GM18870 (cell line): Measurements from ENCODE around the gene ZNF212.

ENCODE experiments used
- ATAC-seq: cut with Tn5 transposase; IDR thresholded peaks from one replicate; pipeline ENCODE4 v1.9.1; 2021; ENCODE audit warnings: moderate library complexity; ENCODE audit not compliant: unreplicated experiment

ZNF212 gene

DNA sequence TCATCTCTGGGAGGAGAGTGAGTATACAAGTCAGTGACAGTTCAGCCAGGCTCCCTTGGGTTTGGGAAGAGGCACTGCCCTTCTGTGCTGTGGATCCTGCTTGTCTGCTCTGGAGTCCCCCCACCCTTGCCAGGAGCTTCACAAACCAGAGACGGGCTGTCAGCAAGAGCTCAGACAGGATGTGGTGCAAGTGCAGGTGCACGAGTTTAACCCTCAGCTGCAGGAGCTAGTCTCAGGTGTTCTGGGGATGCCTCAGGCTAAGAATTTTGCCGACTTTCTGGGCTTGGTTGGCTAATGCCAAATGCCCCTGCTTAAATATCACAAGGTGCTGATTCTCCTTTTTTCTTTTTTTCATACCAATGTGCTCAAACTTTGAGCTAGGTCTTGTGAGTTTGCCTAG lies 44.9 kb downstream of the ZNF212 start:
- no peak for ATAC-seq

DNA sequence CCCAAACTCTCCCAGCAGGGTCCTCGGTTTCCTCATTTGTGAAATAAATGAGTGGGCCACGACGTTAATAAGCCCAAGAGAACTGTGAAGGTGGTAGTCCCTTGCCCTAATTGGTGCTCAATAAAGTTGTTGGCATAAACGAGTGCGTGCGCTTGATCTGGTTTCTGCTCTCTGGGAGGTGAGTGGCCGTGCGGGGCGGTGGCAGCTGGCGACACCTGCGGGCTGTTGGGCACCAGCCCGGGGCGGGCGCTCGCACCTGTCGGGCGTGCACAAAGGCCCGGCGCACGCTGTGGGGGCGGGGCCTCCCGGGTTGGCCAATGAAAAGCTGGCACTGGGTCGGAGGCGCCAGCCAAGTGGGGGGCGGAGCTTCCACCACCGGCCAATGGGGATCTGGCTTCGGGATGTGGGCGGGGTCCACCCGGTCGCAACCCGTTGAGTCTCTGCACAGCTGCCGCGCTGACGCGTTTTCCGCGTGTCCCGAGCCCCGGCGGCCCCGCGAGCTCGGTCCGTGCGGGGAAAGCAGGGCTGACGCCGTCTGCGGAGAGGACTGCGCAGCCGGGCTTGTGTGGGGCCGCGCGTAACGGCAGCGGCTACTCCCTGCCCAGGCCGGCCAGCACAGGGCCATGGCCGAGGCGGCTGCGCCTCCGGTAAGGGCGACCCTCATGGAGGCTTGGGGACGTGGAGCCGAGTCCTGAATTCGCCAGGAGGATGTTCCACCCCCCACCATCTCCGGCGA lies 45.6 kb downstream of the ZNF212 start:
- peak; percentile 95 for ATAC-seq

DNA sequence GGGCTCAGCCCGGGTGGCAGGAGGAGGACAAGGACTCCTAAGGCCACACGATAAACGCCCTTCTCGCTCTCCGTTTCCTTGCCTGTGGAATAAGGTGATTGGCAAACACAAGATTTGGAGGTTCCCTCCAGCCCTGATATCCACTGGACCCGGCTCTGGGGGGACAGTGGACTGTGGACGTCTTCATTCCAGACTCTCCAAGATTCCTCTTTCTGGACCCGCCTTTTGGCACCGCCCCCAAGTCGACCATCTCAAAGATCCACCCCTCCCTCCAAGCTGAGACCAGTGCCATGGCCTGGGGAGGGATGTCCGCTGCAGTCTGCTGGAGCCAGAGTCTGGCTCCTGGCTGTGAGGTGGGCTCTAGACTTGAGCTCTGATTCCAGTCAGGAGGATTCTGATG lies 46.2 kb downstream of the ZNF212 start:
- ATAC-seq: no peak

DNA sequence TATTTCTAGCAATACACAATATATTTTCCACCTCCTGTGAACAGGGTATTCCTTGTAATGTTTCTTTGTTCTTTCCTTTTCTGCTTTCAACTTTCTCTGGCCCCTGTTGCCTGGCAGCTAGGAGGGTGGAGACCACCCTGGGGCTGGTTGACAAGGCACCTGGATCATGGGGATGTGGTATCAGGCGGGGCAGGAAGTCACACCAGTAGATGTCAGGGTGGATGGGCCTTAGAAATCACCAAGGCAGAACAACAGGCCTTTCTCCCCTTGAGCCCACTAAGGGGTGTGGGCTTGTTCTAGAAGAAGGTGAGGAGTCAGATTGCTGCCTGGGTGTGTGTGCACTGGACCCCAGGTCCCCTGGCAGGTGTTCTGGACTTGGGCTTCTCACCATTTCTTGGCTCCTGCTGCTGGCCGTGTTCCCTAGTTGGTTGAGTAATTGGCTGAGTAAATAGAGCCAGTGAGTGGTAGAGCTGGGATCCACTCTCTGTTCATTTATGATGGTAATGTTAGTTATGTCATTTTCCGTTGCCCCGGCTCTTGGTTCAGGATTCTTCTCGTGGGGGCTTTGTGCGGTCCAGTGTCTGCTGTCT lies 47.5 kb downstream of the ZNF212 start:
- no peak for ATAC-seq

DNA sequence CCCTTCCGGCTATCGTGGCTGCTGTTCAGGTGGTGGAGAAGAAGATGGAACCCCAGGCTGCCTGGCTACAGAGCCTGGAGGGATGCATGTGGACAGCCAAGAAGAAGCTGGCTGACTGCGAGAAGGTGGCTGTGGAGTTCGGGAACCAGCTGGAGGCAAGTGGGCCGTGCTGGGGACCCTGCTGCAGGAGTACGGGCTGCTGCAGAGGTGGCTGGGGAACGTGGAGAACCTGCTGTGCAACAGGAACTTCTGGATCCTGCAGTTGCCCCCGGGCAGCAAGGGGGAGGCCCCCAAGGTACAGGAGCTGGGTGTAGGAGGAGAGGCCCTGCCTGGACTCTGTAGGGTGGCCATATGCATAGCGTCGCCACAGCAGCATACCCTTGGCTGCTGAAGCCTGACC lies 48.2 kb downstream of the ZNF212 start:
- ATAC-seq: no peak

DNA sequence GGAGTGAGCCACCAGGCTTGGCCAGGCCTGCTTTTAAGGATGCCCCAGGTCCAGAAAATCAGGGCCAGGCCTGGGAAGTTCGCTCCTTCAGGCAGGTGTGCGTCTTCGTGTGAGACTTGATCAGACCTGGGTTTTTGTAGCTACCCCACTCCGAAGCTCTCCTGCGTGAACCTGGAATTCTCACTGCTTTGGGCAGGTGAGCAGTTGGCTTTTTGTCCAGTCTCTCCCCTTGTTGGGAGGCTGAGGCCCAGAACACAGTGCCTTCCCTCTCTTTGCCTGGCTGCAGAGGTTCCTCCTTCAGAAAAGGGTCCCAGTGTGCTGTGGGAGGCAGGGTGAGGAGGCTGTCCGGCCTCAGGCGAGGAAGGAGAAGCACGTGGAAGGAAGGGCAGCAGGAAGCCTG lies 49.8 kb downstream of the ZNF212 start:
- no peak for ATAC-seq

DNA sequence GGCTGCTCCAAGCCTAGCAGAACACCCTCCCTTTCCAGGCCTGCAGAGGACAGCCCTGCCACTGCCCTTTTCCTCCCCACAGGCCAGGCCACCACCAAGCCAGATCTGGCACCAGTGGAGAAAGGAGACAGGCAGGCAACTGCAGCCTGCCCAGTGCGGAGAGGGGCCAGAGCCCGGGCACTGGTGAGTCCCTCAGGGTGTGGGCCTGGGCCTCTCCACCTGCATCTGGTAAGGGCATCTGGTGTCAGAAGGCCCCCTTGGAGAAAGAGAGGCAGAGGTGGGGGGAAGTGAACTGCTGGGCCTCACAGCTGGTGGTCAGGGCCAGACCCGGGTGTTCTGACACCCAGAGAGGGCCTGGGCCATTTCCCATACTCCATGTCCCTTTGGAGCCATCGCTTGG lies 50.4 kb downstream of the ZNF212 start:
- no peak for ATAC-seq

DNA sequence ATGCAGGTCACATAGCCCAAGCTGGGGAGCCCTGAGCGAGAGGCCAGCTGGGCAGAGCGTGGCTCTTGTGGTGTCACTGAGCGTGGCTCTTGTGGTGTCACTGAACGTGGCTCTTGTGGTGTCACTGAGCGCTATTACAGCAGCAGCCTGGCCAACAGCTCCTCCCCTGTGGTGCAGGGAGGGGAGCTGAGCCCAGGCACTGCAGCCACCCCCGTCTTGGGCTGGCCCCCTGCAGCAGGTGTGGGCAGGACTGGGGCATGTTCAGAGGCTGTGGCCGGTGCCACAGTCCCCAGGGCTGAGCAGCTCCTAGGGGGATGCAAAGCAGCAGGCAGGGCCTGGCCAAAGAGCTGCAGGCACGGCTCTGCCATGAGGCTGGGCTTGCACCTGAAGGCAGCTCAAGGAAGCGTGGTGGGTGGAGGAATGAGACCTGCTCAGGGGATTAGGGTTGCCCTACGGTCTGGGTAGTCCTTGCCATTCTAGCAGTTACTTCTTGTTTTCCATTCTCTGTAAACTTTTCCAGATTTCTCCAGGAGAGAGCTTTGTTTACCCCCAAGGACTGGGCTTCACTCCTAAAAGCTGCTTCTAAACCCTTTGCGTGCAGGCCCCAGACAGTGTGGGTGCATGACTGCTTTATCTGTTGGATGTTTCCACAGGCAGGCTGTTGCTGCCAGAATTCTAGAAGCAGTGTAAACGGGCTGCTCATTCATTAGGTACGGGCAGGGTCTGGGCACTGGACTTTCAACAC lies 51.8 kb downstream of the ZNF212 start:
- no peak for ATAC-seq

DNA sequence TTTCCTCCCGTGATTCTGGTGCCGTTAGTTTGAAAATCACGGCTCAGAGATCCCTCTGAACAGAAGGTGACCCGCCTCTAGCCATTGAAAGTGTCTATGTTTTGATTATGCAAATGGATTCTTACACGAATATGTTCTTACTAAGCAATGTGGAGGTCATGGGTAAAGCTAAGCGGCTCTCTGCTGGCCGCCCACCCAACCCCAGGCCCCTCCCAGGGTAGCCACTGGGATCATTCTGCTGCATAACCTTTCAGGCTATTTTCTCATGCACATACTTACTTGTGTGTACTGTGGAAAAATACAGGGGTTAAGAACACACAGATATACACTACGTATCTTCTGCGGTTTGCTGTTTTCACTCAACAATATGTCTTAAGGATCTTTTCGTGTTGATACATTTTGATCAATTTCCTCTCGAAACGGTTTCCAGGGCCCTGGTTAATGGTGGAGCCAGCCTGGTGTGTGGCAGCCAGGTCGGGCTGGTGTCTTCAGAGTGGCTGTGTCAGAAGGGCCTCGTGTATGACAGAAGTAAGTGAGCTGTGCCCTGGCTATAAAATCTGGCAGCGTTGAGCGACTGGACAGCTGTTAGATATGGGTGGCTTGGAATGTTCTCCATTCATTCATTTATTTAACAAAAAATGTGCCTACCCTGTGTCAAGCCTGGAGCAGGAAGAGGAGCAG lies 52.5 kb downstream of the ZNF212 start:
- no peak for ATAC-seq

DNA sequence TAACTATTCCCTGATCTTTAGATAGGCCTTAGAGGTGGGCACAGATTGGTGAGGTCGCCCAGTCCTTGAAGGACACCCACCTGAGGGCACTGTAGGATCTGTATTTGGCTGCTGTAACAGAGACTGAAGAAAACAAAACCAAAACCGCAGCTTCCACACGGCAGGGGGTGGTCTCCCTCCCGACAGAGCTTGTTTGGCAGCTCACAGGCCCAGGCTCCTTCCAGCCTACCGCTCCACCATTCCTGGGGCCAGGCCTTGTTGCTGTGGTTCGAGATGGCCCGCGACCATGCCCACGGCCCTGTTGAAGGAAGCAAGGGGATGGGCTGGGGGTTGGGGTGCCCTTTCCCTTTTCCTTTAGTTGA lies 53.0 kb downstream of the ZNF212 start:
- no peak for ATAC-seq

DNA sequence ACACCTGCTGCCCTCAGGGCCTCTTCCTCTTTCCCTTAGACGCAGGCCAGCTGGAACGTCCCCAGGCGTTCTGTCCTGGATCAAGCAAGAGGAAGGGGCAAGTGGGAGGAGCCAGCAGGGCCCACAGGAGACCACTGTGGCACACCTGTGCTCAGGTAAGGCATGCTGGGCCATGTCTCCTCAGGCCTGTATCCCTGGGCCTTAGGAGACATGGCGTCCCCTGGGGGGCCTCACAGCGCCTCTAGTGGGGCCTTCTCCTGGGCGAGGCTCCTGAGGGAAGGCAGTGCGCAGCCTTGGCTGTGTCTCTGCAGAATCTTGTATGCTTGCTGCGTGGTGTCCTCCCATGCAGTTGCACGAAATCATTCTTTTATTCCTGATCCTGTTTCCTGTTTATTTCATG lies 53.9 kb downstream of the ZNF212 start:
- ATAC-seq: no peak

DNA sequence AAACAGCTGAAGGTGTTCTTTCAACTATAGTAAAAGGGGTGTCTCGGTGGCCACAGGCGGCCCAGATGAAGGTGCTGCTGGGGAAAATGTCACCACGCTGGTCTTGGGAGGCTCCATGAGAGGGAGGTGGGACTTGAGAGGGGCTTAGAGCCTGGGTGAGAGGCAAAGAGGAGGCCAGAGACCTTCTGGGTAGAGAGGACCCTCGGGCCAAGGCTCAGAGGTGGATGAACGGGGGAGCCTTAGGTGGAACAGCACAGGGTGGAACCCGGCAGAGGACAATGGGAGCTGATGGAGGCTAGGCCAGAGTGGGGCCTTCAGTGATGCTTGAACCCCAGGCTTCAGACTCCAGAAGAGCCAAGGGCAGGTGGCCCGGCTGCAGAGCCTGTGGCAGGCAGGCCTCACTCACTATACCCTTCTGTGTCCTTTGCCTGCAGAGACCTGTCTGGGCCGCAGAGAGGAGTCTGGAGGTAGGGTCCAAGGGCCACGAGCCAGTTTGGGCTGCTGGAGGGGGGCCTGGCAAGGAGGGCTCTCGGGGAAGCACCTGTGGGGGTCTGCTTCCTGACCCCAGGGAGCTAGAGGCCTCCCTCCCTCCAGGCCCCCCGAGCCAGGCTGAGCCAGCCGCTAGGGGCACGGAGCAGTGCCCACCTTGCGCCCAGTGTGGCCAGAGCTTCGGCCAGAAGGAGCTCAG lies 54.6 kb downstream of the ZNF212 start:
- ATAC-seq: no peak

DNA sequence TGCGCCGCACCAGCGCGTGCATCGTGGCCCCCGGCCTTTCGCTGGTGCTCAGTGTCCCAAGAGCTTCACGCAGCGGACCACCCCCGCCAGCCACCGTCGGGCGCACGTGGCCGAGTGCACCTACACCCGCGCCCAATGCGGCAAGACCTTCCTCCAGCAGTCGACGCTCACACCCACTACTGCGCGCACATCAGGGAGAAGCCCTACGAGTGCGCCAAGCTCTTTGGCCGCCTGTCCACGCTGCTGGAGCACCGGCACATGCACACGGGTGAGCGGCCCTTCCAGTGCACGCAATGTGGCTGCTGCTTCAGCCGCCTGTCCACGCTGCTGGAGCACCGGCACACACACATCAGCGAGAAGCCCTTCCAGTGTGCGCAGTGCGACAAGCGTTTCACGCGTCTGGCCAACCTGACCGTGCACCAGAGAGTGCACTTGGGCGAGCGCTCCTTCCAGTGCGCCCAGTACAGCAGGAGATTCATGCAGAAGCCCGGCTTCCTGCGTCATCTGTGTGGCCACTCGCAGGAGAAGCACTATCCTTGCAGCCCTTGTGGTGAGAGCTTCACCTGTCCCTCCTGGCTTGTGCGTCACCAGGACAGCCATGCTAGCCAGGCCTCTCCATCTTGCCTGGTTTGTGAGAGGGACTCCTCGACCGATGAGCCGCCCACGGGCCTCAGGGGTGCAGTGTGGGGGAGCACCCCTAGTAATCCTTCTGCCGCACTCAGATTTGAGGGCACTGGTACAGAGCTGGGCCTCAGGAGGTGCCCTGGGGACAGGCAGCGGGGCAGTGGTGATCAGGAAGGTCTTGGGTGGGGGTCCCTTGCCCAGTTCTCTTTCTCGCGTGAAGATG lies 55.4 kb downstream of the ZNF212 start:
- no peak for ATAC-seq

DNA sequence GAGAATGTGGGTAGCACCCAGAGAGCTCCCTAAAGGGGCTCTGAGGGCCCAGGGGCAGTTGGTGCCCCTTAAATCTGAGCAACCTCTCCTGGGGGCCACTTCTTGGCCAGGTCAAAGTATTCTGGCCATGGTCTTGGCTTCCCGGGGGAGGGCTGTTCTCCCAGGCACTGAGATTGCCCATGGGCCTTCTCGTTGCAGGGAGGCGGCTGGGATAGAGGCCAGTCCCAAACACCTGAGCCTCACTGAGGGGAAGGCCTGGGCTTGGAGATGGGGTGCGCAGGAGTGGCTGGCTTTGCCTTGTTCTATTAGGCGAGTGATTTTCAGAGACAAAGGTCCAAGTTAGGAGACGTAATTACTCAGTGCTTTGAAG lies 56.0 kb downstream of the ZNF212 start:
- ATAC-seq: no peak

DNA sequence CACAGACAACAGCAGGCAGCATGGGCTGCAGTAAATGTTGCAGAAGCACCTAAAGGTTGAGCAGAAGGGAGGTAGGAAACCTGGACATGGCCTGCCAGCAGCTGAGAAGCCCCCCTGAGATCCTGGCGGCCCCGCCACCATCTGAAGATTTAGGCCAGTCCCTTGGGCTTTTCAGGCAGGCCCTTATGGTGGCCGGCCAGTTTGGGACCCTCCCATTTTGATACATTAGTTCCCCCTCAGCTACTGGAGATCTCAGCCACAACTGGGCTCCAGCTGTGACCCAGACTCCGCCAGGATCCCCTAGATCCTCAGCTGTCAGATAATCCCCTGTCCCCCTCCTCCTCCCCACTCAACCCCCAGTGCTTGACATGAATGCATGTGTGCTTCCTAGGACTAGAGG lies 56.9 kb downstream of the ZNF212 start:
- ATAC-seq: no peak

DNA sequence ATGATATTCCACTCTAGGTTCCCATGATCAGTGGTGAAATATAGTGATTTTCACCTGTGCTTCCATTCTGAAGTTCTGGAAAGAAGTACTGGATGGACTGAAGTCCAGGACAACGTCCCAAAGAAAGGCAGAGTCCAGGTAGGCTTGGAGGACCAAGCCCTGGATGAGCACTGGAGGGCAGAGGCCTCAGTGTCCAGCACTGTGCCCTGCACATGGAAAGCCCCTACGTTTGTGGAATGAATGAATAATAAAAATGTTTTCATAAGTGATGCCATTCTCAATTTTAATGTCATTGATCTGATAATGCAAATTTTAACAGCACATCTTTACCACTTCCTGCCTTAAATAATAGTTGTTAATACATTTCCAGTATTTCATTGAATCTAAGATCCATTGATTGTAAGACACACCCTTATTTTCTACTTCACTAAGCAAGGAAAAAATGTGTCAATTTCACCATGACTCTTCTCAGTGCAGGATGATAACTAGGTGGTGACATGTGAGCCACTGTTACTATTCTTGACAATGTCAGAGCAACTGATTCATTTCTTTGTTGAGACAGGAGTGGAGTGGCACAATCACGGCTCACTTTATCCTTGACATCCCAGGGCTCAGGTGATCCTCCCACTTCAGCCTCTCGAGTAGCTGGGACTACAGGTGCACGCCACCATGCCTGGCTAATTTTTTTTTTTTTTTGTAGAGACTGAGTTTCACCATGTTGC lies 57.7 kb downstream of the ZNF212 start:
- no peak for ATAC-seq

DNA sequence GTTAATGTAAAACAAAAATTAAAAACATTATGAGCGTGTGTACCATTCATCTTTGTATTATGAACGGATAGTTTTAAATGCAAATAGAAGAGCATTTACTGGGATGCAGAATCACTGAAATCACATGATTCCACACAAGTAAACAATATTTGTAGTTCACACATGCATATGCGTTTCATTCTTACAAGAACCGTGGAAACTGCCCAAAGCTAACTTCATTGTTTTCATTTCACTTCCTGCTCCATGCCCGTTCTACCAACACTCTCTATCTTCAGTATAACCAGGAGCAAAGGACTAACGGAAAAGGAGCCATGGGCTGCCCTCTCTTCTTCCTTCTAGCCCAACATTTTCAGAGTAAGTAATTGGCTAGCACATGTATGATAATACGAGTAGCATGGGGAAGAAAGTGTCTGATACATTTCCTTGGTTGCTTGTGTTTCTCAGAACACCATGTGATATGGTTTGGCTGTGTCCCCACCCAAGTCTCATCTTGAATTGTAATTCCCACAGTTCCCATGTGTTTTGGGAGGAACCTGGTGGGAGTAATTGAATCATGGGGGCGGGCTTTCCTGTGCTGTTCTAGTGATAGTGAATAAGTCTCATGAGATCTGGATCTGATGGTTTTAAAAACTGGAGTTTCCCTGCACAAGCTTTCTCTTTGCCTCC lies 61.3 kb downstream of the ZNF212 start:
- ATAC-seq: no peak

DNA sequence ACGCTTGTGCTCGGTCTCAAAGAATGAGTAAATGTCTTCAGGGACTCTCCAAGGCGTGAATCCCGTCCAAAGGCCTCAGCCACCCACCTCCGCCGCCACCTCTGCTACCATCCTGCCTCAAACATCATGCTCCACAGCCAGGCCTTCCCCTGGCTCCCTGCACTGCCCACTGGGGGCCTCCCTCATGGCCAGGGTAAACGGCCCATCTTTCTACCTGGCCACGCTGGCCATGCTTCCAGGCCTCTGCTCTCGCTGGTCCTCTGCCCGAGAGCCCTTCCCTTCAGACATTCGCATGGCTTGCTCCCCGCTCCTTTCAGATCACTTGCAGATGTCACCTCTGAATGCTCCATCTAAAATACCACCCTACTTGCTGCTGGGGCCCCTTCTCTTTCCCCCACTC lies 62.8 kb downstream of the ZNF212 start:
- ATAC-seq: no peak

DNA sequence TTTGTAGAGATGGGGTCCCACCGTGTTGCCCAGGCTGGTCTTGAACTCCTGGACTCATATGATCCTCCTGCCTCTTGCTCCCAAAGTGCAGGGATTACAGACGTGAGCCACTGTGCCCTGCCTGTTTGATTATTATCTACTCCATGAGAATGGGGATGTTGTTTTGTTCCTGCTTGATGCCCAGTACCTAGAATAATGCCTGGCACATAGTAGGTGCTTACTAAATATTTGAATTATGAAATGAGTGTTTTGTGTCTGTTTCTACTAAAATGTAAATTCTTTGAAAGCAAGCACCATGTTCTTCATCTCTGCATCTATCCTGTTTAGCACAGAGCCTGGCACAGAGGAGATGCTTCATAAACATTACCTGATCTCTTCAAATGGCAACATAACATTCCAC lies 63.4 kb downstream of the ZNF212 start:
- ATAC-seq: no peak
